PC-3 (cell line): ENCODE results near the gene N4BP3. TPM values are rescaled to one million over a fixed set of nuclear protein-coding genes. Genes with fewer than 3 reads are reported as not detected.
"Not testable (repeated sequence)": the region's sequence is repeated elsewhere in the genome, so short reads cannot be mapped to it uniquely, and the experiment has no call there.

Experiments
- ATAC-seq: fragments of 200-7000 bp; cut with Tn5 transposase; 2 replicates; pipeline ENCODE4 v1.9.1; 2020; ENCODE audit warnings: mild to moderate bottlenecking, moderate library complexity
- BruUV-seq: library from RNA; stranded (reverse); fragments of 400-500 nt; replicated peaks from 2 replicates; lab custom pipeline; 2021; lab: Mats Ljungman, UMichigan
- CTCF ChIA-PET: fragments of 300-600 bp; sonication (Branson Sonifier 250); formaldehyde crosslinking; loops from one replicate; lab custom pipeline; 2022; ENCODE audit warnings: antibody characterized with exemption; lab: Charles Lee
- POLR2A ChIA-PET: fragments of 300-600 bp; sonication (Branson Sonifier 250); formaldehyde crosslinking; loops from one replicate; lab custom pipeline; 2022; ENCODE audit warnings: antibody characterized with exemption; ENCODE audit not compliant: unreplicated experiment; lab: Charles Lee
- DNase-seq: peaks from one replicate; pipeline ENCODE4 v3.0.0-alpha.2; 2015
- H2AFZ ChIP-seq: fragments of 300-600 bp; sonication (generic); 2 replicates; pipeline ENCODE4 v1.6.0; 2016; ENCODE audit warnings: antibody characterized with exemption, low read length
- H3F3A ChIP-seq: fragments of 300-600 bp; sonication (generic); one replicate; pipeline ENCODE4 v1.6.0; 2017; ENCODE audit warnings: antibody characterized with exemption, low read length, control low read depth, mild to moderate bottlenecking; ENCODE audit not compliant: unreplicated experiment
- H3K27ac ChIP-seq: fragments of 300-600 bp; sonication (generic); 2 replicates; pipeline ENCODE4 v1.5.1; 2016; ENCODE audit warnings: mild to moderate bottlenecking, low read length
- H3K27me3 ChIP-seq: fragments of 300-600 bp; sonication (generic); 2 replicates; pipeline ENCODE4 v1.6.1; 2016; ENCODE audit warnings: low read length, mixed read lengths
- H3K36me3 ChIP-seq: fragments of 300-600 bp; sonication (generic); 2 replicates; pipeline ENCODE4 v1.6.1; 2016; ENCODE audit warnings: low read depth, mixed run types, low read length, mixed read lengths
- H3K4me1 ChIP-seq: fragments of 300-600 bp; sonication (generic); 2 replicates; pipeline ENCODE4 v1.5.1; 2016; ENCODE audit warnings: low read length; ENCODE audit not compliant: insufficient read depth
- H3K4me2 ChIP-seq: fragments of 300-600 bp; sonication (generic); 2 replicates; pipeline ENCODE4 v1.6.0; 2016; ENCODE audit warnings: low read length
- H3K4me3 ChIP-seq: fragments of 300-600 bp; sonication (generic); 2 replicates; pipeline ENCODE4 v1.5.1; 2016; ENCODE audit warnings: mild to moderate bottlenecking, low read length, mixed read lengths
- H3K79me2 ChIP-seq: fragments of 300-600 bp; sonication (generic); 2 replicates; pipeline ENCODE4 v1.6.1; 2017; ENCODE audit warnings: low read length, mixed read lengths
- H3K9ac ChIP-seq: fragments of 300-600 bp; sonication (generic); 2 replicates; pipeline ENCODE4 v1.6.0; 2016; ENCODE audit warnings: mild to moderate bottlenecking, low read length
- H3K9me2 ChIP-seq: fragments of 300-600 bp; sonication (generic); replicated peaks from 2 replicates; pipeline ENCODE4 v1.6.1; 2016; ENCODE audit warnings: mixed run types, low read length, mixed read lengths
- H3K9me3 ChIP-seq: fragments of 300-600 bp; sonication (generic); 2 replicates; pipeline ENCODE4 v1.6.1; 2016; ENCODE audit warnings: low read length, mixed read lengths
- H4K20me1 ChIP-seq: fragments of 300-600 bp; sonication (generic); 2 replicates; pipeline ENCODE4 v1.6.1; 2016; ENCODE audit warnings: low read length, mixed read lengths
- CTCF ChIP-seq: fragments of 300-600 bp; sonication (generic); conservative IDR thresholded peaks from 2 replicates; pipeline ENCODE4 v1.5.1; 2017; ENCODE audit warnings: antibody characterized with exemption, low read depth, mild to moderate bottlenecking, low read length
- EZH2 ChIP-seq: fragments of 300-600 bp; sonication (generic); IDR thresholded peaks from one replicate; pipeline ENCODE4 v1.6.1; 2017; ENCODE audit warnings: antibody characterized with exemption, mild to moderate bottlenecking, low read length; ENCODE audit not compliant: unreplicated experiment
- EZH2phosphoT487 ChIP-seq: fragments of 300-600 bp; sonication (generic); IDR thresholded peaks from 2 replicates; pipeline ENCODE4 v1.6.1; 2018; ENCODE audit warnings: mild to moderate bottlenecking, antibody characterized with exemption, low read length, borderline replicate concordance
- intact Hi-C: fragments of 100-400 bp; cut with micrococcal nuclease; formaldehyde crosslinking; loops from 2 replicates; pipeline ENCODE4 v1.9.0; 2023
- total RNA-seq: library from RNA; depleted of rRNA; stranded (reverse); fragments of >200 nt; gene quantifications from 2 replicates; pipeline ENCODE4 v1.2.3, GENCODE V29; 2014

Gene N4BP3
- total RNA-seq, 1 experiment from 2014 or later: 0.36 TPM

GRCh38 chr5:178125253-178125906 lies 12.0 kb downstream of the N4BP3 start:
- ChIA-PET CTCF (no interaction called here), POLR2A (no interaction called here)
- H2AFZ ChIP-seq: no peak overlapping the region

GRCh38 chr5:178126556-178126955 lies 13.2 kb downstream of the N4BP3 start:
- Histone ChIP-seq H3F3A (no peaks in the 10 kb centered on the region), H3K27me3 (no peaks in the 10 kb centered on the region), H3K9ac (no peak overlapping the region), H2AFZ (no peak overlapping the region), H3K9me2 (no peaks in the 10 kb centered on the region), H3K4me2 (no peak overlapping the region), H3K4me1 (peaks cover 28% of the 10 kb centered on the region), H4K20me1 (no peaks in the 10 kb centered on the region), H3K27ac (no peak overlapping the region), H3K36me3 (no peaks in the 10 kb centered on the region), H3K9me3 (no peaks in the 10 kb centered on the region), H3K4me3 (no peak overlapping the region), H3K79me2 (peaks cover 7% of the 10 kb centered on the region)
- no TSS peak for BruUV-seq
- ChIA-PET POLR2A (no interaction called here), CTCF (no interaction called here)
- DNase-seq (no peak), ATAC-seq (no peak)
- TF ChIP-seq CTCF: no peak
- TF ChIP-seq EZH2phosphoT487: no peak
- no peak for TF ChIP-seq EZH2
- intact Hi-C loops: no loop called here

More at GRCh38 chr5:178125253-178125906, 12.0 kb downstream of the N4BP3 start:
- Histone ChIP-seq H3K27ac (no peak overlapping the region), H3F3A (no peaks in the 10 kb centered on the region), H3K27me3 (no peaks in the 10 kb centered on the region), H3K9ac (no peak overlapping the region), H3K4me3 (no peak overlapping the region), H3K36me3 (no peaks in the 10 kb centered on the region), H3K9me3 (no peaks in the 10 kb centered on the region), H3K9me2 (no peaks in the 10 kb centered on the region), H3K4me1 (peaks cover 32% of the 10 kb centered on the region), H4K20me1 (no peaks in the 10 kb centered on the region), H3K79me2 (no peaks in the 10 kb centered on the region), H3K4me2 (no peak overlapping the region)
- no TSS peak for BruUV-seq
- TF ChIP-seq EZH2phosphoT487: no peak
- TF ChIP-seq EZH2: no peak
- no peak for TF ChIP-seq CTCF
- intact Hi-C loops: no loop called here
- ATAC-seq: no peak
- DNase-seq: no peak

GRCh38 chr5:178127300-178128009 lies 14.1 kb downstream of the N4BP3 start:
- intact Hi-C loops, H3K9ac ChIP-seq, ATAC-seq, H3K9me2 ChIP-seq, H3K9me3 ChIP-seq, DNase-seq, BruUV-seq, CTCF ChIA-PET, H3K4me3 ChIP-seq, H3K36me3 ChIP-seq, H3K27ac ChIP-seq, H3F3A ChIP-seq, H2AFZ ChIP-seq, H4K20me1 ChIP-seq, H3K4me2 ChIP-seq, POLR2A ChIA-PET, H3K27me3 ChIP-seq: not testable (repeated sequence)
- peaks cover 32% of the 10 kb centered on the region for H3K4me1 ChIP-seq
- H3K79me2 ChIP-seq: peaks cover 16% of the 10 kb centered on the region
